ENCODE data around the gene SEPTIN10.
A peak's percentile ranks its signal among the peaks of the same experiment; 100 is the strongest.

SEPTIN10 gene

GRCh38 chr2:109497911-109498870, 115.6 kb downstream of the SEPTIN10 start:
- no peak for DNase-seq (ENCODE audit: low read depth)

GRCh38 chr2:109497463-109497862, 116.3 kb downstream of the SEPTIN10 start:
- peak; percentile 20 for DNase-seq (ENCODE audit: low read depth)

GRCh38 chr2:109494351-109494750, 119.4 kb downstream of the SEPTIN10 start:
- DNase-seq (ENCODE audit: low read depth): no peak

GRCh38 chr2:109493176-109493935, 120.4 kb downstream of the SEPTIN10 start:
- no peak for DNase-seq (ENCODE audit: low read depth)

All from HS-5 (cell line).